NOMO-1 treated with DMSO at 0.1 percent for 48 hours (cell line): Measurements from ENCODE around the gene SAMD13.

Experiments
- DNase-seq: peaks from one replicate; lab custom pipeline; 2025; ENCODE audit not compliant: unreplicated experiment; lab: John Stamatoyannopoulos, UW

SAMD13 gene

GRCh38 chr1:84301004-84301784 lies at the start of gene SAMD13:
Gene SAMD13 (plus strand): TSS chr1:84301708. CDS start chr1:84303235, 1,527 bp downstream.
- peak; percentile 47 for DNase-seq

GRCh38 chr1:84253036-84253435 lies 48.5 kb upstream of the SAMD13 start:
- no peak for DNase-seq

GRCh38 chr1:84253891-84254290 lies 47.6 kb upstream of the SAMD13 start:
- peak; percentile 11 for DNase-seq

- DNase-seq = no peak
These were observed 46.7 kb upstream of the SAMD13 start for GRCh38 chr1:84254703-84255238.

GRCh38 chr1:84255582-84255981 lies 45.9 kb upstream of the SAMD13 start:
- DNase-seq = no peak

- DNase-seq = no peak
These were observed 43.9 kb upstream of the SAMD13 start for GRCh38 chr1:84257617-84258016.

GRCh38 chr1:84259376-84259775 lies 42.1 kb upstream of the SAMD13 start:
- no peak for DNase-seq

GRCh38 chr1:84259989-84260388 lies 41.5 kb upstream of the SAMD13 start:
- DNase-seq = no peak

- DNase-seq = no peak
These were observed 40.5 kb upstream of the SAMD13 start for GRCh38 chr1:84260852-84261518.

- no peak for DNase-seq
These were observed 36.5 kb upstream of the SAMD13 start for GRCh38 chr1:84264961-84265360.

- no peak for DNase-seq
These were observed 35.6 kb upstream of the SAMD13 start for GRCh38 chr1:84265867-84266266.

GRCh38 chr1:84266748-84267147 lies 34.8 kb upstream of the SAMD13 start:
- no peak for DNase-seq

- no peak for DNase-seq
These were observed 34.0 kb upstream of the SAMD13 start for GRCh38 chr1:84267476-84267875.

- DNase-seq = no peak
These were observed 33.2 kb upstream of the SAMD13 start for GRCh38 chr1:84268346-84268745.

GRCh38 chr1:84269306-84269705 lies 32.2 kb upstream of the SAMD13 start:
- DNase-seq = no peak

- DNase-seq = peak; percentile 88
These were observed 29.9 kb upstream of the SAMD13 start for GRCh38 chr1:84271441-84272151.

- DNase-seq = no peak
These were observed 29.1 kb upstream of the SAMD13 start for GRCh38 chr1:84272401-84272800.

GRCh38 chr1:84277343-84278059 lies 24.0 kb upstream of the SAMD13 start:
- no peak for DNase-seq

- DNase-seq = no peak
These were observed 22.6 kb upstream of the SAMD13 start for GRCh38 chr1:84278905-84279304.

- no peak for DNase-seq
These were observed 20.6 kb upstream of the SAMD13 start for GRCh38 chr1:84280912-84281311.

GRCh38 chr1:84282780-84283333 lies 18.7 kb upstream of the SAMD13 start:
- DNase-seq = no peak
